Esophagus muscularis mucosa (tissue), 4 donors: ENCODE measurements around the gene VPS35. TPM values are rescaled to one million over a fixed set of nuclear protein-coding genes. Genes with fewer than 3 reads are reported as not detected.

Experiments
- DNase-seq: peaks from one replicate; pipeline ENCODE4 v3.0.0-alpha.2; 2017; ENCODE audit errors: extremely low spot score
- H3K27ac ChIP-seq, 4 donors: fragments of 200-600 bp; sonication (generic); replicated peaks in 1 of 4; 1 replicate in 3 of 4; 2 replicates in 1 of 4; pipeline ENCODE4 v1.5.1; 2016 to 2019; ENCODE audit warnings: mild to moderate bottlenecking in 1 of 4
- H3K27me3 ChIP-seq, 4 donors: fragments of 200-600 bp; sonication (generic); one replicate each; pipeline versions ENCODE4 v1.5.1 to v1.6.0; 2016 to 2019
- H3K36me3 ChIP-seq, 4 donors: fragments of 200-600 bp; sonication (generic); one replicate each; pipeline ENCODE4 v1.5.1; 2016 to 2019
- H3K4me1 ChIP-seq, 4 donors: fragments of 200-600 bp; sonication (generic); one replicate each; pipeline ENCODE4 v1.5.1; 2016 to 2019
- H3K4me3 ChIP-seq, 4 donors: fragments of 200-600 bp; sonication (generic); 1 replicate in 2 of 4; 2 replicates in 2 of 4; pipeline ENCODE4 v1.5.1; 2016 to 2019; ENCODE audit warnings: mild to moderate bottlenecking in 4 of 4, moderate library complexity in 1 of 4
- H3K9me3 ChIP-seq, 4 donors: fragments of 200-600 bp; sonication (generic); 1 replicate in 3 of 4; 2 replicates in 1 of 4; pipeline ENCODE4 v1.5.1; 2016 to 2019
- EP300 ChIP-seq: sonication (generic); formaldehyde crosslinking; IDR thresholded peaks from one replicate; pipeline ENCODE4 v1.6.1; 2017; ENCODE audit warnings: antibody characterized with exemption
- POLR2A ChIP-seq: fragments of 450-650 bp; IDR thresholded peaks from one replicate; pipeline ENCODE4 v1.6.1; 2017; ENCODE audit warnings: antibody characterized with exemption, moderate library complexity, mild to moderate bottlenecking, low read depth
- POLR2AphosphoS5 ChIP-seq, 2 donors: sonication (generic); formaldehyde crosslinking; IDR thresholded peaks; one replicate each; pipeline ENCODE4 v1.6.1; 2017; ENCODE audit warnings: antibody characterized with exemption in 2 of 2
- WGBS: methylation state at CpG from one replicate; pipeline ENCODE4 v1.1.5; 2018; 5-methylcytosine and 5-hydroxymethylcytosine counted together
- intact Hi-C: fragments of 100-400 bp; cut with DNase I; formaldehyde crosslinking; loops from one replicate; pipeline ENCODE4 v1.15.1; 2023
- total RNA-seq, 4 donors: library from RNA; depleted of rRNA; stranded (reverse); fragments of >200 nt; gene quantifications; one replicate each; pipeline versions ENCODE4 v1.1.0 to v1.2.1, GENCODE V29; 2016
- TF ChIP-seq, protein P1 (sequence below), 3 experiments: fragments of 200-600 bp in 2 of 3; fragments of 450-650 bp in 1 of 3; sonication (generic) in 2 of 3; IDR thresholded peaks; one replicate each; pipeline ENCODE4 v1.5.1; 2017 to 2019; ENCODE audit warnings: antibody characterized with exemption in 3 of 3, mild to moderate bottlenecking in 2 of 3, moderate library complexity in 1 of 3

VPS35 gene
- total RNA-seq, 4 donors from 2014 or later: 58.7 to 100 (median 67.3) TPM

DNA sequence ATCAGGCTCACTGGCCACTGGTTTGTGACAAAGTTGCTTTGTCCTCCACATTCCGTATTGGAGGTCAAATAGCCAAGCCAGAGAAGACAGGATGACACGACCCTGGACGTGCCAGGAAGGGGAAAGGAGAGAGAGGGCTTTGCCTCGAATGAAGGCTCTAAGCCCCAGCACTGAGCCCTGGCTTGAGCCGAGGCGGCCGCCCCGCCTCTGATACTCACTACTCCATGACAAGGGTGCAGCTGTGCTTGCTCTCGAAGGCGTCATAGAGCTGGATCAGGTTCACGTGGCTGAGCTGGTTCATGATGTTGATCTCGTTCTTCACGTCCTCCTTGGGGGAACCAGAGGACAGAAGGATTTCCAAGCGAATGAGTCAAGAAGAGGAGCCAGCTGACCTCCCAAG lies 39.8 kb upstream of the VPS35 start:
- 85% methylated on average over 14 of the region's 14 CpGs for WGBS
- intact Hi-C loops: no loop called here
- H3K4me1 ChIP-seq: peaks cover 0 to 17% (median 0%) of the 10 kb centered on the region in 4 donors
- H3K27ac ChIP-seq: no peak overlapping the region
- no peaks in the 10 kb centered on the region for H3K27me3 ChIP-seq
- no peak overlapping the region for H3K4me3 ChIP-seq
- no peaks in the 10 kb centered on the region for H3K9me3 ChIP-seq
- TF ChIP-seq, protein P1, sequence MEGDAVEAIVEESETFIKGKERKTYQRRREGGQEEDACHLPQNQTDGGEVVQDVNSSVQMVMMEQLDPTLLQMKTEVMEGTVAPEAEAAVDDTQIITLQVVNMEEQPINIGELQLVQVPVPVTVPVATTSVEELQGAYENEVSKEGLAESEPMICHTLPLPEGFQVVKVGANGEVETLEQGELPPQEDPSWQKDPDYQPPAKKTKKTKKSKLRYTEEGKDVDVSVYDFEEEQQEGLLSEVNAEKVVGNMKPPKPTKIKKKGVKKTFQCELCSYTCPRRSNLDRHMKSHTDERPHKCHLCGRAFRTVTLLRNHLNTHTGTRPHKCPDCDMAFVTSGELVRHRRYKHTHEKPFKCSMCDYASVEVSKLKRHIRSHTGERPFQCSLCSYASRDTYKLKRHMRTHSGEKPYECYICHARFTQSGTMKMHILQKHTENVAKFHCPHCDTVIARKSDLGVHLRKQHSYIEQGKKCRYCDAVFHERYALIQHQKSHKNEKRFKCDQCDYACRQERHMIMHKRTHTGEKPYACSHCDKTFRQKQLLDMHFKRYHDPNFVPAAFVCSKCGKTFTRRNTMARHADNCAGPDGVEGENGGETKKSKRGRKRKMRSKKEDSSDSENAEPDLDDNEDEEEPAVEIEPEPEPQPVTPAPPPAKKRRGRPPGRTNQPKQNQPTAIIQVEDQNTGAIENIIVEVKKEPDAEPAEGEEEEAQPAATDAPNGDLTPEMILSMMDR (IDR thresholded peaks at IDR 0.05): no peak
- TF ChIP-seq POLR2A (no peak), EP300 (no peak), POLR2AphosphoS5 (IDR thresholded peaks at IDR 0.05) (no peak)
- peaks cover 0 to 46% (median 0%) of the 10 kb centered on the region in 4 donors for H3K36me3 ChIP-seq
- DNase-seq: no peak

DNA sequence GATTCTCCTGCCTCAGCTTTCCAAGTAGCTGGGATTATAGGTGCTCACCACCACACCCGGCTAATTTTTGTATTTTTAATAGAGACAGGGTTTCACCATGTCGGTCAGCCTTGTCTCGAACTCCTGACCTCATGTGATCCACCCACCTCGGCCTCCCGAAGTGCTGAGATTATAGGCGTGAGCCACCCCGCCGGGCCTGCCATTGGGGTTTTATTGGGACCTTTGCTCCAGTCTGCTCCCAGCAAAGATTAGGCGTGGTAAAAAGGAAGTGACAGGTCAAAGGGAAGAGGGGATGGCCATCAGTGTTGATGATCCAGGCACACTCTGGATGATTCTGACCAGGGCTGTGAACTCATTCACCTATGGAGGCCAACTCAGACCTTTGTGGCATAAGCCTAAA lies 38.7 kb upstream of the VPS35 start:
- Histone ChIP-seq H3K9me3 (no peaks in the 10 kb centered on the region), H3K4me1 (peaks cover 0 to 17% (median 0%) of the 10 kb centered on the region in 4 donors), H3K4me3 (no peak overlapping the region), H3K36me3 (peaks cover 0 to 46% (median 0%) of the 10 kb centered on the region in 4 donors), H3K27ac (no peak overlapping the region), H3K27me3 (no peaks in the 10 kb centered on the region)
- TF ChIP-seq EP300 (no peak), POLR2A (no peak), POLR2AphosphoS5 (IDR thresholded peaks at IDR 0.05) (no peak)
- TF ChIP-seq, protein P1 (IDR thresholded peaks at IDR 0.05): no peak
- intact Hi-C loops: no loop called here
- no peak for DNase-seq
- 95% methylated on average over 9 of the region's 9 CpGs for WGBS

- Histone ChIP-seq H3K27me3 (no peaks in the 10 kb centered on the region), H3K4me1 (peaks cover 0 to 14% (median 0%) of the 10 kb centered on the region in 4 donors), H3K9me3 (no peaks in the 10 kb centered on the region), H3K27ac (no peak overlapping the region), H3K36me3 (peaks cover 0 to 45% (median 0%) of the 10 kb centered on the region in 4 donors), H3K4me3 (no peak overlapping the region)
- no peak for DNase-seq
- TF ChIP-seq POLR2AphosphoS5 (IDR thresholded peaks at IDR 0.05): no peak
- 93% methylated on average over 5 of the region's 7 CpGs for WGBS
- intact Hi-C loops: no loop called here
Observed at GRCh38 chr16:46727184-46727583, 38.2 kb upstream of the VPS35 start.

- Histone ChIP-seq H3K27me3 (no peaks in the 10 kb centered on the region), H3K4me3 (no peak overlapping the region), H3K27ac (no peak overlapping the region), H3K36me3 (peaks cover 0 to 50% (median 0%) of the 10 kb centered on the region in 4 donors), H3K4me1 (peaks cover 0 to 3% (median 0%) of the 10 kb centered on the region in 4 donors), H3K9me3 (no peaks in the 10 kb centered on the region)
- WGBS: 93% methylated on average over 4 of the region's 4 CpGs
- DNase-seq: no peak
- TF ChIP-seq POLR2A (no peak), EP300 (no peak), POLR2AphosphoS5 (IDR thresholded peaks at IDR 0.05) (no peak)
- TF ChIP-seq, protein P1 (IDR thresholded peaks at IDR 0.05): no peak
- intact Hi-C loops: no loop called here
Observed at GRCh38 chr16:46721885-46722284, 32.9 kb upstream of the VPS35 start.

GRCh38 chr16:46720619-46721018 lies 31.6 kb upstream of the VPS35 start:
- no peak for DNase-seq
- H3K36me3 ChIP-seq: peaks cover 0 to 52% (median 0%) of the 10 kb centered on the region in 4 donors
- H3K4me3 ChIP-seq: no peak overlapping the region
- TF ChIP-seq POLR2AphosphoS5 (IDR thresholded peaks at IDR 0.05) (no peak), EP300 (no peak), POLR2A (no peak)
- TF ChIP-seq, protein P1 (IDR thresholded peaks at IDR 0.05): no peak
- intact Hi-C loops: no loop called here
- H3K4me1 ChIP-seq: peaks cover 0 to 6% (median 0%) of the 10 kb centered on the region in 4 donors
- WGBS: 100% methylated on average over 2 of the region's 2 CpGs
- no peak overlapping the region for H3K27ac ChIP-seq
- H3K9me3 ChIP-seq: no peaks in the 10 kb centered on the region
- no peaks in the 10 kb centered on the region for H3K27me3 ChIP-seq
